HG02938 (cell line): Measurements from ENCODE around the gene RPS15A.
"Not testable (repeated sequence)": the region's sequence is repeated elsewhere in the genome, so short reads cannot be mapped to it uniquely, and the experiment has no call there.

Experiments used
- ATAC-seq: cut with Tn5 transposase; IDR thresholded peaks from one replicate; pipeline ENCODE4 v1.9.1; 2021; ENCODE audit warnings: mild to moderate bottlenecking, moderate library complexity; ENCODE audit not compliant: unreplicated experiment

Gene RPS15A

DNA sequence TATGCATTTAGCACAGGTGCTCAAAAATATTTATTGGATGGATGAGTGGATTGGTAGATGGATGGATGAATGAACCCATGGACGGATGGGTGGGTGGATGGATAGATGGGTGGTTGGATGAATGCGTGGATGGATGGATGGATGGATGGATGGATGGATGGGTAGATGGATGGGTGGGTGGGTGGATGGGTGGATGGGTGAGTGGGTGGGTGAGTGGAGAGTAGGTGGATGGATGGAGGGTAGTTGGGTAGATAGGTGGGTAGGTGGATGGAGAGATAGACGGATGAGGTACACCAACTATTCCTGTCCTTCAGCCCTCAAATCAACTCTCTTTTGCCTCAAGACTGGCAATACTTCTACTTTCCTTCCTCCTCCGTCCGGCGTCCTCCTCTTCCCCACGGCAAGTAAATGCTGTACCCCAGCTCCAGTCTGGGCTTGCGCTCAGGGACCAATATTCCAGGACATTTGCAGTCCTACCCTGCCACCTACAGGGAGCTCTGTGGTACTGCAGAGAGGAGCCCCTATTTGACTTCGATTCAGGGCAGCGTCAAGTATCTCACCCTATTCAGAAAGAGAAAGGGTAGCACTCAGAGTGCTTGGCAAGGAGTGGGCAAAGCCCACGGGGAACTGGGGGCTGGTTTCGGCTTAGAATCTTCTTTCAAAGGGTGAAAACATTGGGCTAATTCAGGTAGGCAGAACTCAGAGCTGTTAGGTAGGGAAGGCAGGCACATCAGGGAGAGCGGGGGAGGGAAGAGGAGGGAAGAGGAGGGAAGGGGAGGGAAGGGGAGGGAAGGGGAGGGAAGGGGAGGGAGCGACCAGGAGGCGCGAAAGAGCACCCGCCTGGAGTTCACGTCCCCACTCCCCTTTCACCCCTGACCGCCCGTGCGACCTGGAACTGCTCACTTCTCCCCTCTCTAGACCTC, 30.3 kb downstream of the RPS15A start:
- ATAC-seq = not testable (repeated sequence)

DNA sequence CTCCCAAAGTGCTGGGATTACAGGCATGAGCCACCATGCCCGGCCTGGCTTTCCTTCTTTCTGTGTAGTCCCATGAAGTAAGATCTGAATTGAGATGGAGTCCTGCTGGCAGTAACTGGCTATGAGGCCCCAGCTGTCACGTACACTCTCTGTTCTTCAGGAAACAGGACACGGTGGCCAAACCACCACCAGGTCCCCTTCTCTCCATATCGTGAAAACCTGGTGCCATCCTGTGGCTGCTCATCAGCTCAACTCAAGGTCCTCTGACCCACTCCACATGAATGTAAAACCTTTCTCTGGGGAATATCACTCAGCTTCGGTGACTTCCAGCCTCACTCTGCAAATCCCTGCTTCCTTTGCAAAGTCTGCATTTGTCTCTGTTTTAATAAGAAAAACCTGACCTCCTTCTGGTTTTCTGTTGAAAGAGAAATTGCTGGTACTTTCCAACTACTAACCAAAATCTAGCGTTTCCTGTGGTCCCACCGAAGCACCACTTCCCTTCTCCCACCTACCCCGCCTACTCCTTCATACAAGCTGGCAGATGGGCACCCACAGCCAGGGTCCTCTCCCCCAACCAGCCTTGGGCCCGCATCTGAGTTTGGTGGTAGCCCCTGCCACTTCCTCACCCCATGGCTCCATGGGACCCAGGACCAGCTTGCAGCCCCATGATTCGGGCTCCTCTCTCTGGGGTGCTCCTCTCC, 32.0 kb downstream of the RPS15A start:
- not testable (repeated sequence) for ATAC-seq

DNA sequence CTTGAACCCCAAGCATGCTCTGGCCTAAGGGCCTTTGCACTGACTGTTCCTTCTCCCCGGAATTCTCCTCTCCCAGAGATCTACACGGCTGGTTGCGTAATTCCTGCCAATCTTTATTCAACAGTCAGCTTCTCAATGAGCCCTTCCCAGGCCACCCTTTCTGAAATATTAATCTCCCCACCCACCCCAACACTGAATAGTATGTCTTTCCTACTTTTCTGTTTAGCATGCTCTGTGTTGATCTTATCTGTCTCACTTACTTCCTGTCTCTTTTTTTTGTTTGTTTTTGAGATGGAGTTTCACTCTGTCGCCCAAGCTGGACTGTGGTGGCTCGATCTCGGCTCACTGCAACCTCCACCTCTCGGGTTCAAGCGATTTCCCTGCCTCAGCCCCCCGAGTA, 33.5 kb downstream of the RPS15A start:
- ATAC-seq = not testable (repeated sequence)

DNA sequence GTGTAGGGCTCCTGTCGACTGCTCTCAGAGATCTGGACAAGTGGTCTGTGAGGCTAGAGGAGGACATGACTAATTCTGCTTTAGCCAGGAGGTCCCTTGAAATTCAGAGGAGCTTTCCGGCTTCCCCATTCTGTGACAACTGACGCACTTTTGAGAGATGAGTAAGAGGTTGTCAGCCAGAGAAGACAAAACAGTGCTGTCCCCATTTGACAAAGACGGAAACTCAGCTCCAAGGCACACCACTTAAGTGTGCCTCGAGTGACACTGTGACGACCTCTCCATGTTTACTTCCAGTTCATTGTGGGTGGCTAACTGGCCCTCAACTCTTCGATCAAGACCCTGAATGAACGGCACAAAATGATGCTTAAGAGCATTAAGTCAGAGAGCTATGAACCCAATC, 47.3 kb downstream of the RPS15A start:
- not testable (repeated sequence) for ATAC-seq

DNA sequence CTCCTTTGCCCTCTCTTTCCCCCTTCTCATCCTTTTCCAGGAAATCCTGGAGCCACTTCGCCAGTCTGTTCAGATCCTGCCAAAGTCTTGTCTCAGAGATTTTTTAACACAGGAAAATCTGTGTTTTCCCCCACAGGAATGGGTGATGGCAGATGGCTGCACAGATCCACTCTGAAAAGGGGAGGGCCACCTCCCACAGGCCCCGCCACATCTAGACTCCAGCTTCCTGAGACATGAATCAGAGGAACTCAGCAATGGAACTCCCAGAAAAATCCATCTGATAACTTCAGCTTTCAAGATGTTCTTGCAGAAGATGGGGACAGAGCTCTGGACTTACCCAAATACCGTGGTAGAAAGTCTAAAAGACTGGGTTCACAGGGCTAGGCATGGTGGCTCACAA, 50.1 kb downstream of the RPS15A start:
- ATAC-seq = not testable (repeated sequence)

DNA sequence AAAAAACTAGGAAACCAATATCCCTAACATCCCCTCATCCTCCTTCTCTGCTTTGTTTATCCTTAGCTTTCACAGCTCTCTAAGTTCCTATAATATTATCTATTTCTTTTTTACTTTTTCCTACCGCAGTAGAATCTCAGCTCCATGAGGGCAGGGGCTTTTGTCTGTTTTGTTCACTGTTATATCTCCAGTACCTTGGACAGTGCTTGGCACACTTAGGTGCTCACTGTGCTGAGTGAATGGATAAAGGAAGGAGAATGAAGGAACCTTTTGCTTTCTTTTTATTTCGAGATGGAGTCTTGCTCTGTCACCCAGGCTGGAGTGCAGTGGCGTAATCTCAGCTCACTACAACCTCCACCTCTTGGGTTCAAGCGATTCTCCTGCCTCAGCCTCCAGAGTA, 51.4 kb downstream of the RPS15A start:
- not testable (repeated sequence) for ATAC-seq

DNA sequence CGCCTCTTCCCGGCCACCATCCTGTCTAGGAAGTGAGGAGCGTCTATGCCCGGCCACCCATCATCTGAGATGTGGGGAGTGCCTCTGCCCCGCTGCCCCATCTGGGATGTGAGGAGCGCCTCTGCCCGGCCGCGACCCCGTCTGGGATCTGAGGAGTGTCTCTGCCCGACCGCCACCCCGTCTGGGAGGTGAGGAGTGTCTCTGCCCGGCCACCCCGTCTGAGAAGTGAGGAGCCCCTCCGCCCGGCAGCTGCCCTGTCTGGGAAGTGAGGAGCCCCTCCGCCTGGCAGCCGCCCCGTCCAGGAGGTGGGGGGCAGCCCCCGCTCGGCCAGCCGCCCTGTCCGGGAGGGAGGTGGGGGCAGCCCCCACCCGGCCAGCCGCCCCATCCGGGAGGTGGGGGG, 55.9 kb downstream of the RPS15A start:
- not testable (repeated sequence) for ATAC-seq
